ENCODE data around the gene BRINP1. TPM values are rescaled to one million over a fixed set of nuclear protein-coding genes. Genes with fewer than 3 reads are reported as not detected.

Gene BRINP1
- total RNA-seq, 1 donor from 2014 or later = 14.0 TPM

- DNase-seq = no peak
- no peak overlapping the region for H3K27ac Mint-ChIP-seq (ENCODE audit: unreplicated experiment)
- no peaks in the 10 kb centered on the region for H3K4me1 Mint-ChIP-seq (ENCODE audit: low read depth, unreplicated experiment)
- no peaks in the 10 kb centered on the region for H3K9me3 Mint-ChIP-seq (ENCODE audit: unreplicated experiment)
- no peaks in the 10 kb centered on the region for H3K27me3 Mint-ChIP-seq (ENCODE audit: unreplicated experiment)
- no peak for TF ChIP-seq CTCF (IDR thresholded peaks at IDR 0.05; ENCODE audit: partially characterized antibody, unreplicated experiment)
- H3K4me3 Mint-ChIP-seq (ENCODE audit: unreplicated experiment) = no peak overlapping the region
- peaks cover 7% of the 10 kb centered on the region for H3K36me3 Mint-ChIP-seq (ENCODE audit: unreplicated experiment)
Observed at GRCh38 chr9:119240546-119240945, 128.7 kb downstream of the BRINP1 start.

- H3K27me3 Mint-ChIP-seq (ENCODE audit: unreplicated experiment) = peaks cover 1% of the 10 kb centered on the region
- no peaks in the 10 kb centered on the region for H3K4me1 Mint-ChIP-seq (ENCODE audit: low read depth, unreplicated experiment)
- DNase-seq = no peak
- no peak overlapping the region for H3K4me3 Mint-ChIP-seq (ENCODE audit: unreplicated experiment)
- no peaks in the 10 kb centered on the region for H3K36me3 Mint-ChIP-seq (ENCODE audit: unreplicated experiment)
- no peak overlapping the region for H3K27ac Mint-ChIP-seq (ENCODE audit: unreplicated experiment)
- H3K9me3 Mint-ChIP-seq (ENCODE audit: unreplicated experiment) = no peaks in the 10 kb centered on the region
- TF ChIP-seq CTCF (IDR thresholded peaks at IDR 0.05; ENCODE audit: partially characterized antibody, unreplicated experiment) = no peak
Observed at GRCh38 chr9:119234636-119235035, 134.6 kb downstream of the BRINP1 start.

DNA sequence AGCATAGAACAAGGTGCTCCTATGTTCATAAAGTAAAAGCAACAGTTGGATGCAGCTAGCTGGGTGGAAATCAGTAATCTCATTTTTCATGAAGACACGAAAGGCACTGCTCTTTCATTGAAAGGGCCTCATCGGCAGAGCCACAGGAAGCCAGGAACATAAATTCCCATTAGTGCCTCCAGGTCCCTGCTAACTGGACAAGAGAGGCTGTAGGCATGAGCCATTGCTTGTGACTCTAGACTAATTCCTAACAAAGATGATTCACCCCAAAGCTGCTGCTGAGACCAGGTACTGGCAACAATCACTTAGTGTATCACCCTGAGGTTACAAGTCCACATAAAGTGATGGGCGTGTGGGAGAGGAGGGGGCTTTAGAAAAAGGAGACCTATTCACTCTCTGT is 141.8 kb downstream of the BRINP1 start:
- Mint-ChIP-seq H3K27me3 (ENCODE audit: unreplicated experiment) (no peaks in the 10 kb centered on the region), H3K4me3 (ENCODE audit: unreplicated experiment) (no peak overlapping the region), H3K27ac (ENCODE audit: unreplicated experiment) (no peak overlapping the region), H3K36me3 (ENCODE audit: unreplicated experiment) (no peaks in the 10 kb centered on the region), H3K4me1 (ENCODE audit: low read depth, unreplicated experiment) (no peaks in the 10 kb centered on the region), H3K9me3 (ENCODE audit: unreplicated experiment) (no peaks in the 10 kb centered on the region)
- DNase-seq = no peak
- TF ChIP-seq CTCF (IDR thresholded peaks at IDR 0.05; ENCODE audit: partially characterized antibody, unreplicated experiment) = no peak

DNA sequence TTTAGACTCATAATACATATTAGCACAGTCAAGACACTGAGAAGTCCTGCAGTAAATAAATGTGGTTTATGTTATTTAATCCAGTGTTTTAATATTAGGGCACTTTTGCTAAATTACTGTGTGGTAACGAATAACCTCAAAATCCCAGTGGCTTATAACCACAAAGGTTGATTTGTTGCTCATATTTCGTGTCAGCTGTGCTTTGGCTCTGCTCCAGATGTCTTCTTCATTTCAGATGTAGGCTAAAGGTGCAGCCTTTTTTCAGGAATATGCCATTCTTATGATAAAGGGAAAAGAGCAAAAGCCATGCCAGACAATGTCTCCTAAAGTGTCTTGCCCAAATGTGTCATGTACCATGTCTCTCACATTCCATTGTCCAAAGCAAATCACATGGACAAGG is 144.8 kb downstream of the BRINP1 start:
- H3K9me3 Mint-ChIP-seq (ENCODE audit: unreplicated experiment) = no peaks in the 10 kb centered on the region
- H3K36me3 Mint-ChIP-seq (ENCODE audit: unreplicated experiment) = no peaks in the 10 kb centered on the region
- H3K4me3 Mint-ChIP-seq (ENCODE audit: unreplicated experiment) = no peak overlapping the region
- no peak overlapping the region for H3K27ac Mint-ChIP-seq (ENCODE audit: unreplicated experiment)
- no peak for DNase-seq
- no peaks in the 10 kb centered on the region for H3K4me1 Mint-ChIP-seq (ENCODE audit: low read depth, unreplicated experiment)
- no peak for TF ChIP-seq CTCF (IDR thresholded peaks at IDR 0.05; ENCODE audit: partially characterized antibody, unreplicated experiment)
- no peaks in the 10 kb centered on the region for H3K27me3 Mint-ChIP-seq (ENCODE audit: unreplicated experiment)

GRCh38 chr9:119221276-119221675 is 148.0 kb downstream of the BRINP1 start:
- Mint-ChIP-seq H3K27ac (ENCODE audit: unreplicated experiment) (no peak overlapping the region), H3K36me3 (ENCODE audit: unreplicated experiment) (no peaks in the 10 kb centered on the region), H3K9me3 (ENCODE audit: unreplicated experiment) (no peaks in the 10 kb centered on the region), H3K27me3 (ENCODE audit: unreplicated experiment) (no peaks in the 10 kb centered on the region), H3K4me3 (ENCODE audit: unreplicated experiment) (no peak overlapping the region), H3K4me1 (ENCODE audit: low read depth, unreplicated experiment) (peaks cover 1% of the 10 kb centered on the region)
- DNase-seq = no peak
- TF ChIP-seq CTCF (IDR thresholded peaks at IDR 0.05; ENCODE audit: partially characterized antibody, unreplicated experiment) = no peak
